Gastroesophageal sphincter (tissue), 4 donors: Measurements from ENCODE around the gene ELL2. TPM values are rescaled to one million over a fixed set of nuclear protein-coding genes. Genes with fewer than 3 reads are reported as not detected.
A peak's percentile ranks its signal among the peaks of the same experiment; 100 is the strongest.

Experiments
- ATAC-seq: fragments of 150-250 bp; one replicate; pipeline ENCODE4 v1.9.1; 2016; ENCODE audit warnings: mild to moderate bottlenecking, moderate library complexity
- H3K27ac ChIP-seq, 4 donors: fragments of 200-600 bp; sonication (generic) in 3 of 4; 1 replicate in 3 of 4; 2 replicates in 1 of 4; pipeline ENCODE4 v1.5.1; 2016 to 2019
- H3K27me3 ChIP-seq: fragments of 200-600 bp; sonication (generic); one replicate; pipeline ENCODE4 v1.5.1; 2019
- H3K36me3 ChIP-seq, 2 donors: fragments of 200-600 bp; sonication (generic); one replicate each; pipeline ENCODE4 v1.5.1; 2019; ENCODE audit warnings: control low read depth in 1 of 2
- H3K4me1 ChIP-seq, 3 donors: fragments of 200-600 bp; sonication (generic); 1 replicate in 2 of 3; 2 replicates in 1 of 3; pipeline ENCODE4 v1.5.1; 2016 to 2019; ENCODE audit warnings: control low read depth in 2 of 3
- H3K4me3 ChIP-seq, 2 donors: fragments of 200-600 bp; sonication (generic); one replicate each; pipeline ENCODE4 v1.5.1; 2019; ENCODE audit warnings: mild to moderate bottlenecking in 1 of 2, moderate library complexity in 1 of 2
- H3K9me3 ChIP-seq, 3 donors: fragments of 200-600 bp; sonication (generic); one replicate each; pipeline ENCODE4 v1.5.1; 2017 to 2019; ENCODE audit warnings: control low read depth in 2 of 3
- CTCF ChIP-seq, 4 experiments: fragments of 200-600 bp in 2 of 4; fragments of 450-650 bp in 2 of 4; sonication (generic) in 1 of 4; IDR thresholded peaks; one replicate each; pipeline ENCODE4 v1.5.1; 2017 to 2019; ENCODE audit warnings: antibody characterized with exemption in 4 of 4, mild to moderate bottlenecking in 2 of 4, moderate library complexity in 2 of 4
- EP300 ChIP-seq: sonication (generic); formaldehyde crosslinking; IDR thresholded peaks from one replicate; pipeline ENCODE4 v1.6.1; 2017; ENCODE audit warnings: antibody characterized with exemption, mild to moderate bottlenecking
- POLR2A ChIP-seq, 2 donors: fragments of 450-650 bp; IDR thresholded peaks; one replicate each; pipeline ENCODE4 v1.6.1; 2017; ENCODE audit warnings: antibody characterized with exemption in 2 of 2, mild to moderate bottlenecking in 2 of 2, moderate library complexity in 1 of 2
- POLR2AphosphoS5 ChIP-seq: sonication (generic); formaldehyde crosslinking; IDR thresholded peaks from one replicate; pipeline ENCODE4 v1.6.1; 2017; ENCODE audit warnings: antibody characterized with exemption
- WGBS, 2 donors: methylation state at CpG; one replicate each; pipeline ENCODE4 v1.1.5; 2018; ENCODE audit warnings: low coverage in 1 of 2; 5-methylcytosine and 5-hydroxymethylcytosine counted together
- total RNA-seq, 4 donors: library from RNA; depleted of rRNA; stranded (reverse); fragments of >200 nt; gene quantifications; one replicate each; pipeline ENCODE4 v1.1.0, GENCODE V29; 2016

The ELL2 gene
- total RNA-seq, 4 donors from 2014 or later, result 38.4 to 117 (median 59.3) TPM

- peak overlapping the region in 1 of 2 donors; percentile 5 for H3K4me3 ChIP-seq
These were observed 125.8 kb downstream of the ELL2 start for GRCh38 chr5:95835682-95836385.

More at GRCh38 chr5:95835682-95836385, 125.8 kb downstream of the ELL2 start:
- Histone ChIP-seq H3K27ac (peak overlapping the region in 3 of 4 donors; percentile 12 to 85 (median 46)), H3K36me3 (no peaks in the 10 kb centered on the region), H3K4me1 (peaks cover 0 to 15% (median 0%) of the 10 kb centered on the region in 3 donors), H3K9me3 (no peaks in the 10 kb centered on the region), H3K27me3 (no peaks in the 10 kb centered on the region)
- 49 to 58% methylated on average over 8 to 10 of the region's 10 CpGs for WGBS, 2 donors
- TF ChIP-seq POLR2A (IDR thresholded peaks at IDR 0.05) (no peak), POLR2AphosphoS5 (no peak), EP300 (no peak), CTCF (IDR thresholded peaks at IDR 0.05) (no peak)
- ATAC-seq, result no peak

Other genes with a start within 250 kb of the ELL2 start
- 100 to 1,000 TPM in 2 of 4 donors, 10 to 100 TPM in 2; 55.6 to 216 (median 135) TPM for gene RHOBTB3, start 230.5 kb downstream of the ELL2 start, total RNA-seq
- gene GLRX, start 139.1 kb downstream of the ELL2 start, total RNA-seq, result 10 to 100 TPM; 20.2 to 65.3 (median 41.3) TPM